ENCODE data around the gene PHACTR1. TPM values are rescaled to one million over a fixed set of nuclear protein-coding genes. Genes with fewer than 3 reads are reported as not detected.

The PHACTR1 gene
- polyA plus RNA-seq, 2 of the 4 experiments (the other 2 are of a cell fraction): not detected

DNA sequence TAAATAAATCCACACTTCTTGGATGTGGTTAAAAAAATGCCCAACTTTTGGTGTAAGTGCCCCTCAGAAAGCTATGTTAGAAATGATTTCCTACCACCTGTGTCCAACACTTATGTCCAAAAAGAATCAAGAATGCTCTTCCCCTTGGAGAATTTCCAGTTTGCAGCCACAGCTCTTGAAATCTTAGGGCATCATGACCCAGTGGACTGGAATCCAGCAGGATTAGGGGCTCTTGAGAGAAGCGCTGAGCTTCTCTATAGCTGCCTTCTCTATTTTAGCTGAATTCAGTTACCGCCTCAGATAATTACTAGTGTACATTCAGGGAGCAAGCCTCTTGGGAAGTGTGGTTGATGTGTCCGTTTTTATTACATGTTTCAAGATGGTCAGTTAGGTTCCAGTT is 2.5 kb downstream of the PHACTR1 start:
- POLR2A ChIA-PET: no interaction called here
- no peak overlapping the region for H3K4me3 ChIP-seq
- DNase-seq (ENCODE audit: low read depth in 1 of 2, low spot score in 1 of 2): no peak
- H3K9me3 ChIP-seq: no peaks in the 10 kb centered on the region
- no peak overlapping the region for H3K4me2 ChIP-seq
- no peak overlapping the region for H3K27ac ChIP-seq
- TF ChIP-seq CHD2 (IDR thresholded peaks at IDR 0.05; ENCODE audit: low read length, partially characterized antibody): no peak
- TF ChIP-seq HDAC2 (IDR thresholded peaks at IDR 0.05): no peak
- no peak for TF ChIP-seq HOXB5 (CRISPR knock-in tag; IDR thresholded peaks at IDR 0.05)
- no peak for TF ChIP-seq NPAS2 (CRISPR knock-in tag; IDR thresholded peaks at IDR 0.05; ENCODE audit: borderline replicate concordance)
- TF ChIP-seq, protein P1, sequence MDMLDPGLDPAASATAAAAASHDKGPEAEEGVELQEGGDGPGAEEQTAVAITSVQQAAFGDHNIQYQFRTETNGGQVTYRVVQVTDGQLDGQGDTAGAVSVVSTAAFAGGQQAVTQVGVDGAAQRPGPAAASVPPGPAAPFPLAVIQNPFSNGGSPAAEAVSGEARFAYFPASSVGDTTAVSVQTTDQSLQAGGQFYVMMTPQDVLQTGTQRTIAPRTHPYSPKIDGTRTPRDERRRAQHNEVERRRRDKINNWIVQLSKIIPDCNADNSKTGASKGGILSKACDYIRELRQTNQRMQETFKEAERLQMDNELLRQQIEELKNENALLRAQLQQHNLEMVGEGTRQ (IDR thresholded peaks at IDR 0.05): no peak
- no peak for TF ChIP-seq FOSL2 (IDR thresholded peaks at IDR 0.05)
- TF ChIP-seq FOSL2 (CRISPR knock-in tag; IDR thresholded peaks at IDR 0.05): no peak
- no peak for TF ChIP-seq HEYL (CRISPR knock-in tag; IDR thresholded peaks at IDR 0.05)
- no peak for TF ChIP-seq RARB (CRISPR knock-in tag; IDR thresholded peaks at IDR 0.05)
- no peak for TF ChIP-seq FOXS1 (CRISPR knock-in tag; IDR thresholded peaks at IDR 0.05)
- TF ChIP-seq E2F6 (IDR thresholded peaks at IDR 0.05; ENCODE audit: borderline replicate concordance, low read depth): no peak
- no peaks in the 10 kb centered on the region for H3K4me1 ChIP-seq
- no peak for FAIRE-seq
- no peak for ATAC-seq
- WGBS (ENCODE audit: missing lambda C conversion rate): 36% methylated on average over 3 of the region's 3 CpGs
- CTCF ChIA-PET: interaction anchor here (0.6 to 0.7 kb wide), 2 partner anchors 199 to 205 kb away, joined by 3 to 4 read pairs; no protein-coding TSS in a partner anchor

DNA sequence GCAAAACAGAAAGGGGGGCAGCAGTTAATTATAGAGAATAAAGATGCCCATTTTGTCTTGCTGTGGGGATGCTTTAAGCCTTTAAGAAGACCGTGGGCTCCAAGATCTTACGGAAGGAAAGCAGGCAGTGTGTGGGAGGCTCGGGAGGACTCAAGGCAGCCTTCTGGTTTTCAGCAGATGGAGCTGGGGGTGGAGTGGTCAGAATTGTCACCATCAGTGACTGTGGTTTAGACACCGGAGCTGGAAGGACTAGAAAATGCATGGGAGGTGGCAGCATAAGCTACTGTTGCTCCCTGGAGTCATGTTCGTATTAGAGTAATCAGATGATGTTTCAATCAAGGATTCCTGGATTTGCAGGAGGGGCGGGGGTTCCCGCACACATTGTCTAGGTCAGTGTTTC is 3.7 kb downstream of the PHACTR1 start:
- Histone ChIP-seq H3K9me3 (no peaks in the 10 kb centered on the region), H3K4me2 (no peak overlapping the region), H3K4me1 (no peaks in the 10 kb centered on the region), H3K27ac (no peak overlapping the region), H3K4me3 (no peak overlapping the region)
- TF ChIP-seq ZNF302 (CRISPR knock-in tag; IDR thresholded peaks at IDR 0.05) (no peak), MYC (IDR thresholded peaks at IDR 0.05; ENCODE audit: borderline replicate concordance, low read length) (no peak), ELK1 (IDR thresholded peaks at IDR 0.05; ENCODE audit: low read depth, low read length) (no peak), HOXA7 (CRISPR knock-in tag; IDR thresholded peaks at IDR 0.05) (no peak), E2F6 (IDR thresholded peaks at IDR 0.05; ENCODE audit: borderline replicate concordance, low read depth) (no peak), FOXS1 (CRISPR knock-in tag; IDR thresholded peaks at IDR 0.05) (no peak), PHF8 (IDR thresholded peaks at IDR 0.05; ENCODE audit: borderline replicate concordance, low read depth) (no peak), NFE2L2 (conservative IDR thresholded peaks at IDR 0.05; ENCODE audit: low read length) (no peak), POLR2A (IDR thresholded peaks at IDR 0.05; ENCODE audit: low read length) (no peak), KDM1A (IDR thresholded peaks at IDR 0.05; ENCODE audit: low read depth) (no peak), NR3C1 (IDR thresholded peaks at IDR 0.05) (no peak), HEYL (CRISPR knock-in tag; IDR thresholded peaks at IDR 0.05) (no peak)
- TF ChIP-seq, protein P2, sequence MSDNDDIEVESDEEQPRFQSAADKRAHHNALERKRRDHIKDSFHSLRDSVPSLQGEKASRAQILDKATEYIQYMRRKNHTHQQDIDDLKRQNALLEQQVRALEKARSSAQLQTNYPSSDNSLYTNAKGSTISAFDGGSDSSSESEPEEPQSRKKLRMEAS (IDR thresholded peaks at IDR 0.05): no peak
- 44% methylated on average over 7 of the region's 7 CpGs for WGBS (ENCODE audit: missing lambda C conversion rate)
- no peak for DNase-seq (ENCODE audit: low read depth in 1 of 2, low spot score in 1 of 2)
- CTCF ChIA-PET: no interaction called here
- POLR2A ChIA-PET: no interaction called here
- no peak for ATAC-seq
- FAIRE-seq: no peak

GRCh38 chr6:12725263-12725662 is 8.7 kb downstream of the PHACTR1 start:
- ATAC-seq: no peak
- Histone ChIP-seq H3K9me3 (no peaks in the 10 kb centered on the region), H3K4me2 (no peak overlapping the region), H3K27ac (no peak overlapping the region), H3K4me1 (no peaks in the 10 kb centered on the region), H3K4me3 (no peak overlapping the region)
- 4% methylated on average over 2 of the region's 2 CpGs for WGBS (ENCODE audit: missing lambda C conversion rate)
- no peak for FAIRE-seq
- ChIA-PET POLR2A (no interaction called here), CTCF (no interaction called here)
- no peak for DNase-seq (ENCODE audit: low read depth in 1 of 2, low spot score in 1 of 2)
- TF ChIP-seq EHF (CRISPR knock-in tag; IDR thresholded peaks at IDR 0.05): no peak
- TF ChIP-seq, protein P2 (IDR thresholded peaks at IDR 0.05): no peak
- no peak for TF ChIP-seq CHD2 (IDR thresholded peaks at IDR 0.05; ENCODE audit: low read length, partially characterized antibody)
- no peak for TF ChIP-seq TFCP2L1 (CRISPR knock-in tag; IDR thresholded peaks at IDR 0.05)
- no peak for TF ChIP-seq RFX5 (IDR thresholded peaks at IDR 0.05)
- no peak for TF ChIP-seq MAZ (IDR thresholded peaks at IDR 0.05; ENCODE audit: borderline replicate concordance, low read depth, low read length)
- TF ChIP-seq CTCF (IDR thresholded peaks at IDR 0.05): no peak
- TF ChIP-seq TP53 (CRISPR knock-in tag; IDR thresholded peaks at IDR 0.05): no peak
- TF ChIP-seq RARB (CRISPR knock-in tag; IDR thresholded peaks at IDR 0.05): no peak
- TF ChIP-seq HOXA7 (CRISPR knock-in tag; IDR thresholded peaks at IDR 0.05): no peak
- no peak for TF ChIP-seq ZNF302 (CRISPR knock-in tag; IDR thresholded peaks at IDR 0.05)
- TF ChIP-seq RAD21 (conservative IDR thresholded peaks at IDR 0.05 in 1 of 2, IDR thresholded peaks at IDR 0.05 in 1 of 2): no peak
- TF ChIP-seq EHMT2 (IDR thresholded peaks at IDR 0.05; ENCODE audit: low read depth): no peak
- TF ChIP-seq FOXS1 (CRISPR knock-in tag; IDR thresholded peaks at IDR 0.05): no peak
- TF ChIP-seq KDM1A (IDR thresholded peaks at IDR 0.05; ENCODE audit: low read depth): no peak
- no peak for TF ChIP-seq PHF8 (IDR thresholded peaks at IDR 0.05; ENCODE audit: borderline replicate concordance, low read depth)
- no peak for TF ChIP-seq HES2 (IDR thresholded peaks at IDR 0.05)

All from A549 (cell line).